NCI-H524 treated with DMSO at 0.1 percent for 48 hours (cell line): ENCODE data around the gene SMARCB1.

ENCODE experiments used
- DNase-seq: peaks from one replicate; lab custom pipeline; 2025; lab: John Stamatoyannopoulos, UW

Gene SMARCB1

GRCh38 chr22:23803001-23803819 lies 16.4 kb downstream of the SMARCB1 start:
- DNase-seq, result no peak

GRCh38 chr22:23804781-23805291 lies 18.1 kb downstream of the SMARCB1 start:
- DNase-seq, result no peak

DNA sequence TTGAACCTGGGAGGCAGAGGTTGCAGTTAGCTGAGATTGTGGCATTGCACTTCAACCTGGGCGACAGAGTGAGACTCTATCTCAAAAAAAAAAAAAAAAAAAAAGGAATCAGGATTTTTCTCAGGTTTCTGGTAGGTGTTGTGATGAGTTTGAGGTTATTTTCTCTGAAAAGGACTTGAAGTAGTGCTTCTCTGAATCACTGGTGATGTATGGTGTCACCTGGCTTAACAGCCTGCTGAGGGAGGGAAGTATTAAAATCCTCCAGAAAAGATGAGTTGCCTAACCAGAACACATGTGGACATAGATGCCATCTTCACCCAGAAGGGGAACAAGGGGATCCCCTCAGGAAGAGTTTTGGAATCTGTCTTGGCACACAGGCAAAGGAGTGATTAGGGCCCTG lies 20.1 kb downstream of the SMARCB1 start:
- no peak for DNase-seq

GRCh38 chr22:23812378-23812777 lies 25.6 kb downstream of the SMARCB1 start:
- no peak for DNase-seq

GRCh38 chr22:23815541-23816155 lies 28.9 kb downstream of the SMARCB1 start:
- no peak for DNase-seq

GRCh38 chr22:23816156-23816976 lies 29.6 kb downstream of the SMARCB1 start:
- DNase-seq, result no peak

DNA sequence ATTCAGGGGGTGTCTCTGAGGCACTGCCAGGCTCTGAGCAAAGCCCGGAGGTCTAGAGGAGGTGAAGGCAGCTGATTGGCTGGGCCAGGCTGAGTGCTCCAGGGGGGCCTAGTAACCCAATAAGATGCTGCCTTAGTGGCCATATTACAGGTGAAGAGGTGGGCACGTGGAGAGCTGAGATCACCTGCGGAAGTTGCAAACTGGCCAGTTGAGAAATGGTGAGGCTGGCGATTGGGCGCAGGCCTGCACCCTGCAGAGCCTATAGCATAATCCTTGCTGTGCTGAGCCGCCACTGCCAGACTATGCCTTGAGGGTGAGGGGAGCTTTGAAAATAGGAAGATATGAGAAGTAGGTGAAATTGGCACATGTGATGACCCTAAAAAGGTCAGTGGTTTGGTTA lies 30.4 kb downstream of the SMARCB1 start:
- no peak for DNase-seq

GRCh38 chr22:23818541-23818940 lies 31.8 kb downstream of the SMARCB1 start:
- DNase-seq, result no peak

DNA sequence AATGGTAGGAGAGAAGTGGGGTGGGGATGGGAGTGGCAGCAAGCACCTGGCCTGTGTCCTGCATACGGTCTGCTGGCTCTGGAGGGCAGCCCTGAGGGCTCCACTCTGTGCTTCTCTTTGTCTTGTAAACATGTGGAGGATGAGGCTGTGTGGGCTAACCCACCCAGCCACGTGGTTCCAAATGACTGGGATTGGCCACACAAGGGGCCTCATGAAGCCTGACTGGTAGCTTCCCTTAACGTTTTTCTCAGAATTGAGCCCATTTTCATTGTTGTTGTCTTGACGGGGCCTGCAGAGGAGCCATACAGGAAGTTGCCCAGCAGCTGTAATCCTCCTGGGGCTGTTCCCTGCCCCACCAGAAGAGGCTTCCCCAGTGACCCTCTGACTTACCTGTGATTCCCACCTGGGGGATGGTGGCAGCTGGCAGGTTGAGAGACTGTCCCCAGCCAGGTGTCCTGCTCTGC lies 34.0 kb downstream of the SMARCB1 start:
- DNase-seq, result no peak

DNA sequence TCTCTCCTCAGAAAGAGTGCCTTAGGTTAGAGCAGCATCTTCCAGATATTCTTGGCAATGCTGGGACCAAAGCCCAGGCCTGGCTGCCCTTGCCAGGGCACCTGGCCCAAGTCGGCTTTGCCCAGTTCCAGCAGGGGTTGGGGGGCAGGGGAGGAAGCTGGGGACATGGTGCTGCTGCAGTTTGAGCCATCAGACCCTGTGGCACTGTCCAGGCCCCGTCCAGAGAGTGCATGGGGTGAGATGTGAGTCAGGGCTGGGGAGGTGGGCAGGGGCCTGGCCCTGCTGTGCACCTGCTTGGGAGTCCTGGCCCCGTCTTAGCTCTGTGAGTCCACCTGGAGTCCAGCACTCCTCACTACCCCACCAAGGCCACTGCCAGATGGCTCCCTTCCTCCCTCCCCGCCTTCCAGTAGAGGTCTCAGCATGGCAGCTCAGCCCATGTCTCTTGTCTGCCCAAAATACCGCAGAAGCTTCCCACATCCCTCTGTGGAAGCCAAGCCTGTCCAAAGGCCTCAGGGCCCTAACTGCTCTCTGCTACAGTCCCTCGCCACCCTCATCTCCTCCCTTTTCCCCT lies 35.4 kb downstream of the SMARCB1 start:
- no peak for DNase-seq

DNA sequence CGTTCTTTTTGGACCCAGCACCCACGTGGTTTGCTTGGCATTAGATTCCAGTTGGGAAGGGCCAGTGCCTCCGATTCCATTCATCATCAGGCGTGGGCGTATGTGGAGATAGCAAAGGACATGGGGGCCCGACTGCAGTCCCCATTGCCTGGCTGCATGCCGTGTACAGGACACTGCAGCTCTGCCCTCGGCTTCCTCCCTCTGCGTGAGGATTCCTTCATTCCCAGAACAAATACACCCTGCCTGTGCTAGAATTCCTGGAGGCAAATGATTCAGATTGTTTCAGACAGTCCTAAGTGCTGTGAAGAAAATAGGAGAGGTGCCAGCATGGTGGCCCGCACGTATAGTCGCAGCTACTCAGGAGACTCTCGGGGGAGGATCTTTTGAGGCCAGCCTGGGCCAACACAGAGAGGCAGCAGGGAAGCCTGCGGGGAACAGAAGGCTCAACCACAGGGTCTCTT lies 36.6 kb downstream of the SMARCB1 start:
- no peak for DNase-seq

DNA sequence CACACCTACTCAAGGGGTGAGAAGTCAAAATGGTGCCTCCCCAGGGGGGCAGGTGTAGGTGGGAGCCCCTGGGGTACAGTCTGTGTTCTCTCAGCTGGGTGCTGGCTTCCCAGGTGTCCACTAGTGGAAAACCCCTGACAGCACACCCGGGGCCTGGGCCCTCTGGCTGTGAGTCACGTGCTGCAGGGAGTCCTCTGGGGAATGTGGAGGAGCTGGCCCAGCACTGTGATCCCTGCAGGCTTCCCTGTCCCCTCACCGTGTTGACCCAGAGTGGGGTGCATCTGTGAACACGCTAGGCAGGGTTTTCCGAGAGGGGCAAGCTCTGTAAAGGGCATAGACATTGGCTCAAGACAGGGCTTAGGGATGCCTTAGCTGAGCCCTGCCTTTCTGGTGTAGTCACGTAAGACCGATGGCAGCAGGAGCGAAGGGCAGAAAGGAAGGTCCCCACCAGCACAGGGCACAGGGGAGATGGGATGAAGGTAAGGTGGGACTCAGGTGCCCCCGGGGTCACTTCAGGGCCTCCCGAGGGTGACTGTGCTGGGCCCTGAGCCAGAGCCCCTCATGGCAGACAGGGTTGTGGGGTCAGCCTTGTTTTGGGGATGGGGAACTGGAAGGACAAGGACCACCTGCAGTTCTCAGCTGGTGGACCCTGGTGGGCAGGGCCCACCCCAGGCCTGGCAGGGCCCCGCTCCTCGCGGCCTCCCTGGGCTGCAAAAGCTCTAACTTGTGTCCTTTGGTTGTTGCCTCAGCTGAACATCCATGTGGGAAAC lies 37.9 kb downstream of the SMARCB1 start:
- DNase-seq, result no peak

GRCh38 chr22:23825246-23825905 lies 38.6 kb downstream of the SMARCB1 start:
- DNase-seq, result no peak

DNA sequence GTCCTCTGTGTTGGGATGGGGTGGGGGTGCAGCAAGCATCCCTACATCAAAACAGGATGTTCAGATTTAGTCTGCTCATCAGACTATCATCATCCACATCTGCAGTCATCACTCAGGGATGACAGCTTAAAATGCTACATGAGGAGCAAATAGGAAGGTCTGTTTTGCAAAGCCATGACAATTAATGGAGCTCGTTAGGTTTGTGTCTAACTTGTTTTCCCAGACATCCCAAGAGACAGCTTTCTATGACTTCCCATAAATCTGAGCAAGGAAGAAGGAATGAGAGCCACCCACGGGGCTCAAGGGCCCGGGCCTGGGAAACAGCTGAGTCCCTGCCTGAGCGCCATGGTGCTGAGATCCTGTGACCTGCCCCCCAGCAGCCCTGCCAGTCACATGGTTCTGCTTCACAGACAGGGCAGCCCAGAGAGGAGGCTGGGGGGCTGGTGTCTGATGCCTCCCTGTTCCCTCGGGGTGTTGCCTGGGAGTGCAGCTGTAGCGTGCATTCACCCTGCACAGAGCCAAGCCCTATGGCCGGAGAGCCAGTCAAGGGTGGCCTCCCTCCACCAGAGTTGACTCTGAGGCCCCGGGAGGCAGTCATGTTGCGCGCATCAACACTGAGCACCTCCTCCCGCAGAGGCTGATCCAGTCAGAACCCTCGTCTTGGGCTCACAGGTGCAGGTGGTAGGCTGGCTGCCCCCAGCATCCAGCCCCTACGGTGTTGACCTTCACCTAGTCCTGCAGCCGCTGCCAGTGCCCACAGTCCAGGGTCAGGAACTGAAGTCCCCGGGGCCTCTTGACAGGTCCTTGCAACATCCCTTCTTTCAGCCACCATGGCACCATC lies 40.0 kb downstream of the SMARCB1 start:
- DNase-seq, result no peak

- DNase-seq, result no peak
These were observed 40.7 kb downstream of the SMARCB1 start for GRCh38 chr22:23827351-23827995.

DNA sequence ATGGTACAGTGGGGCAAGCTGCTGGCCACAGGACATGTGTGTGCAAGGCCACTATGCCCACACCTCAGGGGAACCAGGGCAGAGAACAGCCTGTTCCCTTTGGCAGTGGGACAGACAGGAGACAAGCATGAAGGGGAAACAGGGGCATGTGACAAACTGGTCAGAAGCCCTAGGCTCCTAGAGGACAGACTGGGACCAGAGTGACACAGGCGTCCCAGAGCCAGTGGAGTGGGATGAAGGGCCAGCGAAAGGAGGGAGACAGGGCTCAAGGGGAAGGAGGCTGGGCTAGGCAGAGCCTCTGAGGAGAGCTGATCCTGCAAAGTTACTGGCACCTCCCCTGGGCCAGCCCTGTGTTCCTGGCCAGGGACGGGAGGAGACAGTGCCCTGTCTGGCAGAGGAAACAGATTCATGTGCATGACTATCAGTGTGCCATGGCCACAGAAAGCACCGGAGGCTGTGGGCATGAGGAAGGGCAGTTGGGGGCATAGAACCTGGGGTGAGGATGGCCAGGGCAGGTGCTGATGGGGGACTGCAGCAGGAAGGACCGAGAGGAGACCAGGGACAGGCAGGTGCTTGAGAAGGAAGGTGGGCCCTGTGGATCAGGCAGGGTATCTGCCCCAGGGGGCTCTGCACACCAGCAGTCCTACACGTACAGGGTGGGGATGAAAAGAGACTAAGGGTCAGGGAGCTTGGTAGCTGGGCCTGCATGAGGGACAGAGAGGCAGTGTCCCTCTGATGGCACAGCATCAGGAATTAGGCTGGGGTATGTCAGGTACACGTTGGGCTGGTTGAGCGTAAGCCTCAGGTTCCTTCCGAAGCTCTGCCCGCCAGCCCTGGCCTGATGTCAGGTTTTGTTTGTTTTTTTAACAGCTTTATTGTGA lies 42.3 kb downstream of the SMARCB1 start:
- DNase-seq, result no peak

DNA sequence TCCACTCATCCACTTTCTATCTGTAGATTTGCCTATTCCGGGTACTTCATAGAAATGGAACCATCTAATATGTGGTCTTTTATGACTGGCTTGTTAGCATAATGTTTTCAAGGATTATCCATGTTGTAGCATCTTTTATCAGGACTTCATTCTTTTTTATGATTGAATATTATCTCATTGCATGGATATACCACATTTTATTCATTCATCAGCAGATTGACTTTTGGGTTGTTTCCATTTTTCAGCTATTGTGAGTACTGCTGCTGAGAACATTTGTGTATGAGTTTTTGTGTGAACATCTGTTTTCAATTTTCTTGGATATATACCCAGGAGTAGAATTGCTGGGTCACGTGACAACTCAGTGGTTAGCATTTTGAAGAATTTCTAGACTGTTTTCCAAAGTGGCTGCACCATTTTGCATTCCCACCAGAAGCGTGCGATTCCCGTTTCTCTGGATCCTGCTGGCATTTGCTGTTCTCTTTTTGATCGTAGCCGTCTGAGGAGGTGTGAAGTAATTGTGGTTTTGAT lies 43.1 kb downstream of the SMARCB1 start:
- no peak for DNase-seq

- no peak for DNase-seq
These were observed 44.5 kb downstream of the SMARCB1 start for GRCh38 chr22:23831261-23831660.
